PC-9 (cell line): ENCODE measurements around the gene CDCA3. TPM values are rescaled to one million over a fixed set of nuclear protein-coding genes. Genes with fewer than 3 reads are reported as not detected.
"Not testable (repeated sequence)": the region's sequence is repeated elsewhere in the genome, so short reads cannot be mapped to it uniquely, and the experiment has no call there.

Experiments
- BruUV-seq: library from RNA; stranded (reverse); fragments of 400-500 nt; replicated peaks from 2 replicates; lab custom pipeline; 2021; lab: Mats Ljungman, UMichigan
- CTCF ChIA-PET: fragments of 300-600 bp; sonication (Branson Sonifier 250); formaldehyde crosslinking; loops from one replicate; lab custom pipeline; 2022; ENCODE audit warnings: antibody characterized with exemption; lab: Charles Lee
- POLR2A ChIA-PET: fragments of 300-600 bp; sonication (Branson Sonifier 250); formaldehyde crosslinking; loops from one replicate; lab custom pipeline; 2022; ENCODE audit warnings: antibody characterized with exemption; ENCODE audit not compliant: unreplicated experiment; lab: Charles Lee
- DNase-seq, 2 experiments: peaks; one replicate each; pipeline versions ENCODE4 v3.0.0 to v3.0.0-alpha.2; 2015 to 2022; ENCODE audit warnings: mixed read lengths in 1 of 2
- H2AFZ ChIP-seq: fragments of 200-600 bp; sonication (generic); 2 replicates; pipeline ENCODE4 v1.8.1; 2017; ENCODE audit warnings: antibody characterized with exemption
- H3F3A ChIP-seq: fragments of 200-600 bp; sonication (generic); 2 replicates; pipeline ENCODE4 v1.8.1; 2017; ENCODE audit warnings: antibody characterized with exemption, mild to moderate bottlenecking, low read depth; ENCODE audit not compliant: insufficient read depth
- H3K27ac ChIP-seq: fragments of 200-600 bp; sonication (generic); 2 replicates; pipeline ENCODE4 v1.6.1; 2016; ENCODE audit warnings: mixed run types
- H3K27me3 ChIP-seq: fragments of 200-600 bp; sonication (generic); 2 replicates; pipeline ENCODE4 v1.6.1; 2016; ENCODE audit warnings: low read depth, mixed run types; ENCODE audit not compliant: insufficient read depth
- H3K36me3 ChIP-seq: fragments of 200-600 bp; sonication (generic); 2 replicates; pipeline ENCODE4 v1.6.1; 2016; ENCODE audit warnings: low read depth, mixed run types
- H3K4me1 ChIP-seq: fragments of 200-600 bp; sonication (generic); replicated peaks from 2 replicates; pipeline ENCODE4 v1.6.1; 2016; ENCODE audit warnings: mixed run types; ENCODE audit not compliant: insufficient read depth
- H3K4me2 ChIP-seq: fragments of 200-600 bp; sonication (generic); 2 replicates; pipeline ENCODE4 v1.6.1; 2017; ENCODE audit warnings: mixed run types
- H3K4me3 ChIP-seq: fragments of 200-600 bp; sonication (generic); 2 replicates; pipeline ENCODE4 v1.6.1; 2016; ENCODE audit warnings: mixed run types
- H3K79me2 ChIP-seq: fragments of 200-600 bp; sonication (generic); 2 replicates; pipeline ENCODE4 v1.6.1; 2017; ENCODE audit warnings: low read depth, mixed run types
- H3K9me2 ChIP-seq: fragments of 200-600 bp; sonication (generic); 2 replicates; pipeline ENCODE4 v1.8.1; 2017; ENCODE audit warnings: mild to moderate bottlenecking; ENCODE audit not compliant: insufficient read depth
- H3K9me3 ChIP-seq: fragments of 200-600 bp; sonication (generic); 2 replicates; pipeline ENCODE4 v1.8.1; 2016; ENCODE audit warnings: low read depth; ENCODE audit not compliant: insufficient read depth
- H4K20me1 ChIP-seq: fragments of 200-600 bp; sonication (generic); 2 replicates; pipeline ENCODE4 v1.8.1; 2017; ENCODE audit not compliant: insufficient read depth
- CTCF ChIP-seq: fragments of 200-600 bp; sonication (generic); conservative IDR thresholded peaks from 2 replicates; pipeline ENCODE4 v1.6.1; 2017; ENCODE audit warnings: mixed run types, antibody characterized with exemption, mild to moderate bottlenecking, moderate library complexity
- EZH2 ChIP-seq: fragments of 200-600 bp; sonication (generic); IDR thresholded peaks from 2 replicates; pipeline ENCODE4 v1.8.0; 2017; ENCODE audit warnings: antibody characterized with exemption, low read depth
- intact Hi-C: fragments of 100-400 bp; cut with micrococcal nuclease; formaldehyde crosslinking; loops from one replicate; pipeline ENCODE4 v1.10.0; 2022; ENCODE audit not compliant: unreplicated experiment
- total RNA-seq: library from RNA; stranded (reverse); gene quantifications from 2 replicates; pipeline ENCODE4 v1.2.3, GENCODE V29; 2021

CDCA3 gene
- total RNA-seq, 1 experiment from 2014 or later: 125 TPM

- Histone ChIP-seq H3K27ac (no peak overlapping the region), H3K4me1 (peaks cover 15% of the 10 kb centered on the region), H3K9me2 (no peaks in the 10 kb centered on the region), H3K27me3 (no peaks in the 10 kb centered on the region), H3F3A (peaks cover 12% of the 10 kb centered on the region; the same call in 1 of the 2 replicates), H2AFZ (no peak overlapping the region), H3K36me3 (no peaks in the 10 kb centered on the region), H4K20me1 (no peaks in the 10 kb centered on the region), H3K4me2 (no peak overlapping the region), H3K4me3 (no peak overlapping the region), H3K9me3 (no peaks in the 10 kb centered on the region), H3K79me2 (no peaks in the 10 kb centered on the region)
- no peak for DNase-seq
- ChIA-PET CTCF (no interaction called here), POLR2A (interaction anchor here (0.6 kb wide), 1 partner anchor 14 kb away, joined by 3 read pairs; no protein-coding TSS in a partner anchor)
- BruUV-seq: no TSS peak
- intact Hi-C loops: no loop called here
- TF ChIP-seq EZH2: no peak
- no peak for TF ChIP-seq CTCF
Observed at GRCh38 chr12:6888360-6888759, 37.3 kb upstream of the CDCA3 start.

GRCh38 chr12:6887460-6887859 lies 36.4 kb upstream of the CDCA3 start:
- no peak for DNase-seq
- no peak overlapping the region for H3K4me2 ChIP-seq
- no TSS peak for BruUV-seq
- H4K20me1 ChIP-seq: no peaks in the 10 kb centered on the region
- no peaks in the 10 kb centered on the region for H3K9me3 ChIP-seq
- peaks cover 12% of the 10 kb centered on the region; the same call in 1 of the 2 replicates for H3F3A ChIP-seq
- CTCF ChIA-PET: interaction anchor here (0.6 to 1.1 kb wide), 2 partner anchors 18 to 198 kb away, joined by 5 to 8 read pairs; partner anchors contain the start of gene ZNF384
- H3K4me1 ChIP-seq: peaks cover 15% of the 10 kb centered on the region
- H3K79me2 ChIP-seq: no peaks in the 10 kb centered on the region
- no peaks in the 10 kb centered on the region for H3K27me3 ChIP-seq
- TF ChIP-seq EZH2 (no peak), CTCF (no peak)
- intact Hi-C loops: no loop called here
- H3K36me3 ChIP-seq: no peaks in the 10 kb centered on the region
- no peak overlapping the region for H3K4me3 ChIP-seq
- H3K27ac ChIP-seq: no peak overlapping the region
- POLR2A ChIA-PET: no interaction called here
- no peaks in the 10 kb centered on the region for H3K9me2 ChIP-seq
- H2AFZ ChIP-seq: no peak overlapping the region

- H3K4me1 ChIP-seq, H3K27me3 ChIP-seq, H3K36me3 ChIP-seq, H2AFZ ChIP-seq, H3K4me2 ChIP-seq, POLR2A ChIA-PET, H4K20me1 ChIP-seq, H3K9me3 ChIP-seq, intact Hi-C loops, H3K4me3 ChIP-seq, H3K9me2 ChIP-seq, BruUV-seq, H3K79me2 ChIP-seq, H3K27ac ChIP-seq: not testable (repeated sequence)
- DNase-seq: peak in 1 of 2 experiments; percentile 44
- CTCF ChIA-PET: interaction anchor here (0.6 to 1.1 kb wide), 4 partner anchors 17 to 705 kb away, joined by 3 to 8 read pairs (median 4); no protein-coding TSS in a partner anchor
- peaks cover 12% of the 10 kb centered on the region; the same call in 1 of the 2 replicates for H3F3A ChIP-seq
Observed at GRCh38 chr12:6886206-6886999, 35.3 kb upstream of the CDCA3 start.
